ENCODE results near the gene DELE1. TPM values are rescaled to one million over a fixed set of nuclear protein-coding genes. Genes with fewer than 3 reads are reported as not detected.
A peak's percentile ranks its signal among the peaks of the same experiment; 100 is the strongest.
"Not testable (repeated sequence)": the region's sequence is repeated elsewhere in the genome, so short reads cannot be mapped to it uniquely, and the experiment has no call there.

Gene DELE1
- total RNA-seq, 3 donors from 2014 or later (not counting 1 experiment from before 2014, with no cell fraction given) = 106 to 125 (median 115) TPM

- Histone ChIP-seq H3K36me3 (ENCODE audit: control insufficient read depth, insufficient read depth, low read length) (no peaks in the 10 kb centered on the region), H3K27ac (ENCODE audit: low read length) (no peak overlapping the region), H3K4me1 (ENCODE audit: control insufficient read depth, insufficient read depth, low read length) (peaks cover 17% of the 10 kb centered on the region), H3K4me3 (ENCODE audit: low read length) (no peak overlapping the region), H3K9me3 (ENCODE audit: control insufficient read depth, insufficient read depth, low read length) (no peaks in the 10 kb centered on the region), H3K27me3 (ENCODE audit: control insufficient read depth, insufficient read depth, low read length) (peaks cover 13% of the 10 kb centered on the region)
- 73% methylated on average over 5 of the region's 5 CpGs for WGBS (ENCODE audit: insufficient coverage)
- H3K36me3 Mint-ChIP-seq = no peaks in the 10 kb centered on the region
- DNase-seq = no peak
- intact Hi-C loops (cut with micrococcal nuclease) = no loop called here
- H3K27ac Mint-ChIP-seq = no peak overlapping the region
- ATAC-seq = no peak
- no peaks in the 10 kb centered on the region for H3K4me1 Mint-ChIP-seq
- H3K9me3 Mint-ChIP-seq = no peaks in the 10 kb centered on the region
- peaks cover 28 to 37% of the 10 kb centered on the region in 2 donors for H3K27me3 Mint-ChIP-seq (ENCODE audit: low read depth in 2 of 2)
- no peak overlapping the region for H3K4me3 Mint-ChIP-seq
- TF ChIP-seq CTCF (IDR thresholded peaks at IDR 0.05) = no peak
Observed at GRCh38 chr5:141917760-141918159, 5.9 kb upstream of the DELE1 start.

GRCh38 chr5:141919218-141920119, 4.2 kb upstream of the DELE1 start:
- H3K9me3 ChIP-seq (ENCODE audit: control insufficient read depth, insufficient read depth, low read length) = no peaks in the 10 kb centered on the region
- H3K27ac ChIP-seq (ENCODE audit: low read length) = no peak overlapping the region
- TF ChIP-seq CTCF (IDR thresholded peaks at IDR 0.05) = no peak
- intact Hi-C loops (cut with micrococcal nuclease) = no loop called here
- ATAC-seq = no peak
- Mint-ChIP-seq H3K9me3 (no peaks in the 10 kb centered on the region), H3K4me1 (peaks cover 12% of the 10 kb centered on the region in 2 donors), H3K27ac (no peak overlapping the region), H3K36me3 (no peaks in the 10 kb centered on the region), H3K4me3 (no peak overlapping the region), H3K27me3 (ENCODE audit: low read depth in 2 of 2) (peaks cover 19 to 25% of the 10 kb centered on the region in 2 donors)
- no peak overlapping the region for H3K4me3 ChIP-seq (ENCODE audit: low read length)
- 94% methylated on average over 8 of the region's 8 CpGs for WGBS (ENCODE audit: insufficient coverage)
- no peak for DNase-seq
- H3K4me1 ChIP-seq (ENCODE audit: control insufficient read depth, insufficient read depth, low read length) = peaks cover 20% of the 10 kb centered on the region
- peaks cover 2% of the 10 kb centered on the region for H3K27me3 ChIP-seq (ENCODE audit: control insufficient read depth, insufficient read depth, low read length)
- H3K36me3 ChIP-seq (ENCODE audit: control insufficient read depth, insufficient read depth, low read length) = no peaks in the 10 kb centered on the region

- intact Hi-C loops (cut with micrococcal nuclease) = no loop called here
- no peak for ATAC-seq
- Histone ChIP-seq H3K36me3 (ENCODE audit: control insufficient read depth, insufficient read depth, low read length) (peaks cover 5% of the 10 kb centered on the region), H3K27me3 (ENCODE audit: control insufficient read depth, insufficient read depth, low read length) (no peaks in the 10 kb centered on the region), H3K4me1 (ENCODE audit: control insufficient read depth, insufficient read depth, low read length) (peaks cover 21% of the 10 kb centered on the region), H3K4me3 (ENCODE audit: low read length) (no peak overlapping the region), H3K27ac (ENCODE audit: low read length) (no peak overlapping the region), H3K9me3 (ENCODE audit: control insufficient read depth, insufficient read depth, low read length) (no peaks in the 10 kb centered on the region)
- Mint-ChIP-seq H3K27me3 (ENCODE audit: low read depth in 2 of 2) (peaks cover 11 to 12% of the 10 kb centered on the region in 2 donors), H3K4me1 (peaks cover 12 to 17% of the 10 kb centered on the region in 2 donors), H3K36me3 (no peaks in the 10 kb centered on the region), H3K27ac (peak overlapping the region in 1 of 2 donors; percentile 2), H3K9me3 (no peaks in the 10 kb centered on the region), H3K4me3 (peak overlapping the region; percentile 45)
- TF ChIP-seq CTCF (IDR thresholded peaks at IDR 0.05) = no peak
- no peak for DNase-seq
- WGBS (ENCODE audit: insufficient coverage) = 83% methylated on average over 2 of the region's 2 CpGs
Observed at GRCh38 chr5:141920771-141921170, 2.9 kb upstream of the DELE1 start.

- ATAC-seq = peak in 1 of 3 donors; percentile 0
- peak overlapping the region; percentile 97 for H3K4me3 Mint-ChIP-seq
- H3K36me3 Mint-ChIP-seq; H3K9me3 ChIP-seq (ENCODE audit: control insufficient read depth, insufficient read depth, low read length); H3K27me3 ChIP-seq (ENCODE audit: control insufficient read depth, insufficient read depth, low read length); H3K9me3 Mint-ChIP-seq; H3K27me3 Mint-ChIP-seq (ENCODE audit: low read depth in 2 of 2); DNase-seq: not testable (repeated sequence)
- H3K4me1 ChIP-seq (ENCODE audit: control insufficient read depth, insufficient read depth, low read length) = peaks cover 18% of the 10 kb centered on the region
- peak overlapping the region; percentile 93 for H3K4me3 ChIP-seq (ENCODE audit: low read length)
- whole genome bisulfite sequencing (ENCODE audit: insufficient coverage) = 61% methylated on average over 25 of the region's 28 CpGs
- H3K36me3 ChIP-seq (ENCODE audit: control insufficient read depth, insufficient read depth, low read length) = peaks cover 25% of the 10 kb centered on the region
- intact Hi-C loops (cut with micrococcal nuclease) = loop anchor here (1.0 to 2.0 kb wide), 3 partner anchors 37 to 74 kb away; partner anchors contain the start of gene RNF14
- H3K4me1 Mint-ChIP-seq = peaks cover 18 to 30% of the 10 kb centered on the region in 2 donors
- peak overlapping the region; percentile 97 for H3K27ac ChIP-seq (ENCODE audit: low read length)
- H3K27ac Mint-ChIP-seq = peak overlapping the region; percentile 97
Observed at GRCh38 chr5:141922827-141923447, 734 bp upstream of the DELE1 start.

All from natural killer cell (primary cell).